Upper lobe of left lung (tissue), 4 donors: ENCODE measurements around the gene TENM4.

Experiments
- CTCF ChIP-seq, 6 experiments: fragments of 450-650 bp in 4 of 6; fragments of 200-600 bp in 2 of 6; sonication (generic) in 2 of 6; IDR thresholded peaks; one replicate each; pipeline ENCODE4 v1.5.1; 2016 to 2019; ENCODE audit warnings: antibody characterized with exemption in 6 of 6
- POLR2A ChIP-seq, 4 donors: fragments of 450-650 bp; IDR thresholded peaks; one replicate each; pipeline ENCODE4 v1.5.1; 2016 to 2017; ENCODE audit warnings: antibody characterized with exemption in 4 of 4, mild to moderate bottlenecking in 2 of 4
- POLR2AphosphoS5 ChIP-seq, 2 donors: sonication (generic); formaldehyde crosslinking; IDR thresholded peaks; one replicate each; pipeline ENCODE4 v1.5.1; 2017; ENCODE audit warnings: antibody characterized with exemption in 2 of 2

DNA sequence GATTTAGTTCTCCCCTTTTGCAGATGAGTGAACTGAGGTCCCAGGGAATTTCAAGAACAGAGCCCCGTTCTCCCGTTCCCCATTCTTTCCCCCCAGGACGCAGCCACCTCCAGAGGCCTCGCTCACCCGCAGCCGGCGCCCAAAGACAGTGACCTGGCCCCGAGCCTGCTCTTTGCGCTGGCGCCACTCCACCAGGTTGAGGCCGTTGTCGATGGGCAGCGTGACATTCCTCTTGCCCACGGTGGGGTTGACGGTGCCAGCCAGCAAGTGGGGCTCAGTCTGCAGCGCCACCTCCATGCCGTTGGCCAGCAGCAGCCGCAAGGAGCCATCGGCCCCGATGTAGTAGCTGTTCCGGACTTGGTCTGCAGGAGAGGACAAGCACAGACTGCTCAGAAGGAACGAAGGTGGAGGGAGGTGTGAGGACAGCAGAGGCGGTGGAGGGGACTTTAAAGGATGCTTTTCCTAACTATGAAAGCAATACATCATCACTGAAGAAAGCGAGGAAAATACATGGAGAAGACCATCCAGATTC is 764.7 kb downstream of the TENM4 start:
- TF ChIP-seq CTCF (IDR thresholded peaks at IDR 0.05) (no peak), POLR2A (IDR thresholded peaks at IDR 0.05) (no peak), POLR2AphosphoS5 (IDR thresholded peaks at IDR 0.05) (no peak)
